Adrenal gland (tissue), 12 donors: ENCODE data around the gene PPP2R5D. TPM values are rescaled to one million over a fixed set of nuclear protein-coding genes. Genes with fewer than 3 reads are reported as not detected.
"Not testable (repeated sequence)": the region's sequence is repeated elsewhere in the genome, so short reads cannot be mapped to it uniquely, and the experiment has no call there.

Experiments
- DNase-seq, 7 donors: peaks; one replicate each; pipeline ENCODE4 v3.0.0-alpha.2; 2019 to 2020
- H3K27ac ChIP-seq, 5 donors: fragments of 200-600 bp; sonication (generic) in 4 of 5; 1 replicate in 3 of 5; 2 replicates in 2 of 5; pipeline versions ENCODE4 v1.5.1 to v1.8.0; 2016 to 2020; ENCODE audit warnings: mild to moderate bottlenecking in 1 of 5
- H3K27me3 ChIP-seq: fragments of 200-600 bp; 2 replicates; pipeline ENCODE4 v1.8.0; 2021
- H3K36me3 ChIP-seq, 2 donors: fragments of 200-600 bp; replicated peaks in 1 of 2; 1 replicate in 1 of 2; 2 replicates in 1 of 2; pipeline versions ENCODE4 v1.5.1 to v1.8.0; 2018 to 2022
- H3K4me1 ChIP-seq, 2 donors: fragments of 200-600 bp; replicated peaks in 1 of 2; 1 replicate in 1 of 2; 2 replicates in 1 of 2; pipeline versions ENCODE4 v1.5.1 to v1.8.0; 2018 to 2021
- H3K4me3 ChIP-seq, 4 donors: fragments of 200-600 bp; sonication (generic) in 3 of 4; one replicate each; pipeline ENCODE4 v1.5.1; 2016 to 2018
- H3K9me3 ChIP-seq, 3 donors: fragments of 200-600 bp; sonication (generic) in 1 of 3; replicated peaks in 1 of 3; 1 replicate in 2 of 3; 2 replicates in 1 of 3; pipeline versions ENCODE4 v1.5.1 to v1.8.0; 2016 to 2021
- POLR2A ChIP-seq, 2 donors: fragments of 450-650 bp; IDR thresholded peaks; one replicate each; pipeline ENCODE4 v1.6.1; 2017; ENCODE audit warnings: antibody characterized with exemption in 2 of 2, mild to moderate bottlenecking in 2 of 2, moderate library complexity in 1 of 2
- WGBS, 4 donors: extraction: QIAGEN DNeasy Blood & Tissue Kit in 2 of 4; methylation state at CpG; one replicate each; pipeline versions ENCODE4 v1.1.5 to v1.1.7; 2013 to 2017; 5-methylcytosine and 5-hydroxymethylcytosine counted together
- intact Hi-C, 2 donors: fragments of 100-400 bp; cut with DNase I; formaldehyde crosslinking; loops; one replicate each; pipeline versions ENCODE4 v1.14.1 to v1.15.0; 2022 to 2023
- polyA plus RNA-seq, 3 donors: library from polyadenylated mRNA; stranded (reverse); fragments of 200-250 nt in 2 of 3; fragments of 350-450 nt in 1 of 3; fragmentation: Illumina TruSeq in 1 of 3; extraction: RNeasy Lipid Tissue Mini Kit (QIAGEN cat#74804) in 1 of 3; gene quantifications; one replicate each; pipeline ENCODE4 v1.2.3, GENCODE V29; 2013 to 2014
- total RNA-seq, 9 donors: library from RNA; depleted of rRNA in 4 of 9; stranded (reverse); fragments of >200 nt in 4 of 9; fragments of 120-200 nt in 1 of 9; fragmentation: NEBNext Ultra II Directional in 1 of 9; extraction: Animal tissue kit (Norgen Biotek cat#: 25700) in 1 of 9; gene quantifications; one replicate each; pipeline versions ENCODE4 v1.1.0 to v1.2.4, GENCODE V29; 2013 to 2023
- TF ChIP-seq, protein P1 (sequence below), 6 experiments: fragments of 450-650 bp in 4 of 6; fragments of 200-600 bp in 2 of 6; sonication (generic) in 1 of 6; IDR thresholded peaks; 1 replicate in 5 of 6; 2 replicates in 1 of 6; pipeline versions ENCODE4 v1.5.1 to v1.8.0; 2016 to 2021; ENCODE audit warnings: antibody characterized with exemption in 6 of 6, mild to moderate bottlenecking in 2 of 6, moderate library complexity in 1 of 6
- donor health status: healthy with polysubstance abuse.
- donor health status: Bipolar disorder and iron deficiency.
- donor health status: DM: yes; HTN: yes; CAD: no.
- donor health status: DM: no; HTN: no; CAD: no.
- donor health status: DM: no; HTN: no; CAD: no.
- donor health status: DM: yes; HTN: yes; CAD: no.

Gene PPP2R5D
- total and polyA plus RNA-seq, 12 donors: 24.2 to 97.8 (median 33.7) TPM

DNA sequence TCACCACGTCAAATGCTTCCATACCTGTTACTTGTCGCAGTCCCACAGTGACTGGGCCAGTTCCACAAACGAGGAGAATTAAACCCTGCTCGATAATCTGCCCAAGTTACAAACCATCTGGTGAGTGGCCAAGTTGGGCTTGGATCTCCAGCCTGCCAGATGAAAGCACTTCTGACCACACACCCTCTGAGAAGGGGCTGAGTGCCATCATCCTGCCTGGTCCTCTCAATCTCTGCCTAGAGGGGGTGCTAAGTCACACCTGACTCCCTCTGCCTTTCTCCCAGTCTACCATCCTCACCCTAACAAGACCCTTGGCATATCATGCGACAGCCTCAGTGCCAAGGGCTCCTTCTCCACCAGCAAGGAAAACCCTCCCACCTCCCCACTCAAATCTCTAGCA, 52.8 kb downstream of the PPP2R5D start:
- H3K9me3 ChIP-seq: no peaks in the 10 kb centered on the region
- no peak for DNase-seq
- intact Hi-C loops: no loop called here
- H3K4me1 ChIP-seq: no peaks in the 10 kb centered on the region
- H3K36me3 ChIP-seq: peaks cover 0 to 74% of the 10 kb centered on the region in 2 donors
- no peaks in the 10 kb centered on the region for H3K27me3 ChIP-seq
- TF ChIP-seq, protein P1, sequence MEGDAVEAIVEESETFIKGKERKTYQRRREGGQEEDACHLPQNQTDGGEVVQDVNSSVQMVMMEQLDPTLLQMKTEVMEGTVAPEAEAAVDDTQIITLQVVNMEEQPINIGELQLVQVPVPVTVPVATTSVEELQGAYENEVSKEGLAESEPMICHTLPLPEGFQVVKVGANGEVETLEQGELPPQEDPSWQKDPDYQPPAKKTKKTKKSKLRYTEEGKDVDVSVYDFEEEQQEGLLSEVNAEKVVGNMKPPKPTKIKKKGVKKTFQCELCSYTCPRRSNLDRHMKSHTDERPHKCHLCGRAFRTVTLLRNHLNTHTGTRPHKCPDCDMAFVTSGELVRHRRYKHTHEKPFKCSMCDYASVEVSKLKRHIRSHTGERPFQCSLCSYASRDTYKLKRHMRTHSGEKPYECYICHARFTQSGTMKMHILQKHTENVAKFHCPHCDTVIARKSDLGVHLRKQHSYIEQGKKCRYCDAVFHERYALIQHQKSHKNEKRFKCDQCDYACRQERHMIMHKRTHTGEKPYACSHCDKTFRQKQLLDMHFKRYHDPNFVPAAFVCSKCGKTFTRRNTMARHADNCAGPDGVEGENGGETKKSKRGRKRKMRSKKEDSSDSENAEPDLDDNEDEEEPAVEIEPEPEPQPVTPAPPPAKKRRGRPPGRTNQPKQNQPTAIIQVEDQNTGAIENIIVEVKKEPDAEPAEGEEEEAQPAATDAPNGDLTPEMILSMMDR (IDR thresholded peaks at IDR 0.05): no peak
- TF ChIP-seq POLR2A (IDR thresholded peaks at IDR 0.05): no peak
- WGBS, 4 donors: 88 to 96% (median 90%) methylated on average over 5 of the region's 5 CpGs
- no peak overlapping the region for H3K27ac ChIP-seq
- no peak overlapping the region for H3K4me3 ChIP-seq

DNA sequence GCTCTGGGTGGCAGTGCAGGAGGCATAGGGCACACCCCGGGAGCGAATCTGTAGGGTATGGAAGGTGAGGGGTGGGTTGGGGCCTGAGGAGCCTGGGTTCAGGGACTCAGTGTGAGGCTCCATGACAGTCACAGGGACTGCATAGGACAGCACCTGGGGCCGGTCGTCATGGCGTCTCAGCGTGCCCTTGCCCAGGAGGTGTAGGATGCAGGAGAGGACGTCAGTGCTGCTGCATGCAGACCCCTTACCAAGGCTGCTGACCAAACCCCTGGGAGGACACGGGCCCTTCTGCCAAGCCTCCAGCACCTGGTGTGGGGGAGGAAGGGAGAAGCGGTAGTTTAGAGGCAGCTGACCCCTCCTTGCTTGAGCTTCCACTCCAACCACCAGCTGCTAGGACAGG, 53.3 kb downstream of the PPP2R5D start:
- WGBS, 4 donors: 88 to 97% (median 92%) methylated on average over 4 to 9 of the region's 9 CpGs
- DNase-seq: no peak
- Histone ChIP-seq H3K27ac (no peak overlapping the region), H3K36me3 (peaks cover 0 to 73% of the 10 kb centered on the region in 2 donors), H3K4me1 (no peaks in the 10 kb centered on the region), H3K27me3 (no peaks in the 10 kb centered on the region), H3K9me3 (no peaks in the 10 kb centered on the region), H3K4me3 (no peak overlapping the region)
- intact Hi-C loops: no loop called here
- no peak for TF ChIP-seq POLR2A (IDR thresholded peaks at IDR 0.05)

DNA sequence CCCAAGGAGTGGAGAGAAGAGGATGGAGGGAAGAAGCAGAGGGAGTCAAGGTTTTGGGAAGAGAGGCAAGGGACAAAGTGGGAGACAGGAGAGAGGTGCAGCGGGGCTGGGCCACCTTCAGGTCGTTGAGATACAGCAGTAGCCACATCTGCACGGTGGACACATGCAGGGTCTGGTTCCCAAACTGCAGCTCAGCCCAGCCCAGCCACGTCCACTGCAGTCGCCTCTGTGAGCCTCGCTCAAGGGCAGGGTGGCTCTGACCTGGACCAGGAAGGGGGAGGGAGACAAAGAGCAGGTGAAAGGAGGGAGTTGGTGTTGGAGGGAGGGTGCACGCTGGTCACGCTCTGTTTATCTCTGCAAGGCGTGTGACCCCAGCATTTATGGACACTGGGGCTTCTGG, 54.4 kb downstream of the PPP2R5D start:
- Histone ChIP-seq H3K4me1 (no peaks in the 10 kb centered on the region), H3K4me3 (no peak overlapping the region), H3K27ac (no peak overlapping the region), H3K36me3 (peaks cover 0 to 76% of the 10 kb centered on the region in 2 donors), H3K9me3 (no peaks in the 10 kb centered on the region), H3K27me3 (no peaks in the 10 kb centered on the region)
- intact Hi-C loops: no loop called here
- DNase-seq: no peak
- TF ChIP-seq, protein P1 (IDR thresholded peaks at IDR 0.05): no peak
- no peak for TF ChIP-seq POLR2A (IDR thresholded peaks at IDR 0.05)
- WGBS, 4 donors: 85 to 91% (median 88%) methylated on average over 6 to 9 of the region's 9 CpGs

DNA sequence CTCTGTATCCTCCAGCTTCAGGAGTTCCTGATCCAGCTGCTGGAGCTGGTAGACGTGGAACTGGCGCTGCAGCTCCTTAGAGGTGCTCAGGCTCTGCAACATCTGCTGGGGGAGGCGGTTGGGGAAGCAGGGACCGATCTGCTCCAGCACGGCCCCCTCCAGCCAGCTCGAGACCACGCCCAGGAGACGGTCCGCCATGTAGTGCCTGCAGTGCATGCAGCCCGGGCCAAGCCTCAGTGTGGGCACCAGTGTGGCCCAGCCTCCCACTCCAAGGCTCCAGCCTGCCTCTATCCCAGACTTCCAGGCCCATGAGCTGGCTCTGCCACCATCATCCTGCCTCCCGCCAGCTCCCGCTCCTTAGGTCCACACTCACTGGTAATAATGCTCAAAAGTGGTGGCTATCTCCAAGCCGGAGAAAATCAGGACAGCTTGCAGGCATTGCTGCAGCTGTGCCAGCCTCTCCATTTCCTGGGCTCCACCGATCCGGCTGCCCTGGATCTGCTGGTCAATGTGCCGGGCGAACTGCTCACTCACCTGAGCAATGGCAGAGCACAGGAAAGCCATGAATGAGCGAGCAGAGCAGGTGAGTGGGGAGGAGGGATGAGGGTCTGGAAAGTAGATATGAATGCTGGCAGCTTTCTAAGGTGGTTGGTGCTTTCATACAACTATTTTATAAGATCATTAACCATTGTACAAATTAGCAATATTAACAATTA, 56.3 kb downstream of the PPP2R5D start:
- intact Hi-C loops: no loop called here
- peaks cover 0 to 75% of the 10 kb centered on the region in 2 donors for H3K36me3 ChIP-seq
- no peaks in the 10 kb centered on the region for H3K27me3 ChIP-seq
- no peaks in the 10 kb centered on the region for H3K4me1 ChIP-seq
- TF ChIP-seq, protein P1 (IDR thresholded peaks at IDR 0.05): no peak
- no peak for TF ChIP-seq POLR2A (IDR thresholded peaks at IDR 0.05)
- no peaks in the 10 kb centered on the region for H3K9me3 ChIP-seq
- no peak overlapping the region for H3K27ac ChIP-seq
- whole genome bisulfite sequencing, 4 donors: 91 to 95% (median 93%) methylated on average over 13 to 18 of the region's 18 CpGs
- no peak for DNase-seq
- no peak overlapping the region for H3K4me3 ChIP-seq

DNA sequence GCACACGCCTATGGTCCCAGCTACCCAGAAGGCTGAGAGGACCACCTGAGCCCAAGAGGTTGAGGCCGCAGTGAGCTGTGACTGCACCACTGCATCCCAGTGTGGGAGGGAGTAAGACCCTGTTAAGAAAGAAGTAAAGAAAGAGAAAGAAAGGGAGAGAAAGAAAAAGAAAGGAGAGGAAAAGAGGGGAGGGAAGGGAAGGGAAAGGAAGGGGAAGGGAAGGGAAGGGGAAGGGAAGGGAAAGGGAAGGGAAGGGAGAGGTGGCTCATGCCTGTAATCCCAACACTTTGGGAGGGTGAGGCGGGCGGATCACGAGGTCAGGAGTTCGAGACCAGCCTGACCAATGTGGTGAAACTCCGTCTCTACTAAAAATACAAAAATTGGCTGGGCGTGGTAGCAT, 57.1 kb downstream of the PPP2R5D start:
- intact Hi-C loops, DNase-seq, H3K4me1 ChIP-seq, H3K27me3 ChIP-seq, H3K9me3 ChIP-seq, H3K4me3 ChIP-seq, H3K27ac ChIP-seq: not testable (repeated sequence)
- WGBS, 4 donors: 88 to 99% (median 93%) methylated on average over 8 of the region's 8 CpGs
- H3K36me3 ChIP-seq: peaks cover 0 to 82% of the 10 kb centered on the region in 2 donors
